ENCODE data around the gene SCARB1. TPM values are rescaled to one million over a fixed set of nuclear protein-coding genes. Genes with fewer than 3 reads are reported as not detected.
A peak's percentile ranks its signal among the peaks of the same experiment; 100 is the strongest.

Gene SCARB1
- total and polyA plus RNA-seq, 9 of the 15 experiments (the other 6 are each of a cell fraction or from before 2014, with no cell fraction given): 0.56 to 157 (median 52.8) TPM

DNA sequence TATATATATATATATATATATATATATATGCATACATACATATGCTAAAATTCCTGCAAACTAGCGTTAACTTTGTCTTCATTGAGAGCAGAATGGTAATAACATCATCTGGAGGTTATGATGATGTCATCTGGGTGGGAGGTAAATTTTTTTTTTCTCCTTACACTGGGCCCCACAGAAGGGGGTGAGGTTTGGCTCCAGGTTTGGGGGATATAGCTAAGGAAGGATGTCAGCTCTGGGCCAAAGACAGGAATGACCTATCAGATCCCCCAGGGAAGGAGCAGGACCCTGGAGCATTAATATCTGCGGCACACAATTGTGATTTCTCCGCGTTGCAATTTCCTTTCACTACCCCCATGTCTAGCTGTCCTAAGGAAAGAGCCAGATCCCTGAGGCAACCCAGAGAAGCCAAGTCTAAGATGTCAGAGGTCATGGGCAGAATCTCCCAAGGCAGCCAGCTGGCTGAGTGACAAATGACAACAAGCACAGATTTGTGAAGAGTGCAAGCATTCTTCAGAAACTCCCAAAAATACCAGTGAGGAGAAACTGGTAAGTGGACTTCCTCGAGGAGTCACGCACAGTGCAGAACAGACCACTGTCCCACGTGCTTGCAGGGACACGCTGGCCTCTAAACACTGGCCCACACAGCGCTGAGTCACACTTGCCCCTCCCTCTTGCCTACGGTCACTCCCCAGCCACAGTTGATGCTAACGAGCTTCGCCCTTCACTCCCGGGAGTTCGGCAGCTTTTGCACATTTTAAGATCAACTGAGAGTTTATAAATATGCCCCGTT, 40.8 kb upstream of the SCARB1 start (continued):
- TF ChIP-seq, protein P1, sequence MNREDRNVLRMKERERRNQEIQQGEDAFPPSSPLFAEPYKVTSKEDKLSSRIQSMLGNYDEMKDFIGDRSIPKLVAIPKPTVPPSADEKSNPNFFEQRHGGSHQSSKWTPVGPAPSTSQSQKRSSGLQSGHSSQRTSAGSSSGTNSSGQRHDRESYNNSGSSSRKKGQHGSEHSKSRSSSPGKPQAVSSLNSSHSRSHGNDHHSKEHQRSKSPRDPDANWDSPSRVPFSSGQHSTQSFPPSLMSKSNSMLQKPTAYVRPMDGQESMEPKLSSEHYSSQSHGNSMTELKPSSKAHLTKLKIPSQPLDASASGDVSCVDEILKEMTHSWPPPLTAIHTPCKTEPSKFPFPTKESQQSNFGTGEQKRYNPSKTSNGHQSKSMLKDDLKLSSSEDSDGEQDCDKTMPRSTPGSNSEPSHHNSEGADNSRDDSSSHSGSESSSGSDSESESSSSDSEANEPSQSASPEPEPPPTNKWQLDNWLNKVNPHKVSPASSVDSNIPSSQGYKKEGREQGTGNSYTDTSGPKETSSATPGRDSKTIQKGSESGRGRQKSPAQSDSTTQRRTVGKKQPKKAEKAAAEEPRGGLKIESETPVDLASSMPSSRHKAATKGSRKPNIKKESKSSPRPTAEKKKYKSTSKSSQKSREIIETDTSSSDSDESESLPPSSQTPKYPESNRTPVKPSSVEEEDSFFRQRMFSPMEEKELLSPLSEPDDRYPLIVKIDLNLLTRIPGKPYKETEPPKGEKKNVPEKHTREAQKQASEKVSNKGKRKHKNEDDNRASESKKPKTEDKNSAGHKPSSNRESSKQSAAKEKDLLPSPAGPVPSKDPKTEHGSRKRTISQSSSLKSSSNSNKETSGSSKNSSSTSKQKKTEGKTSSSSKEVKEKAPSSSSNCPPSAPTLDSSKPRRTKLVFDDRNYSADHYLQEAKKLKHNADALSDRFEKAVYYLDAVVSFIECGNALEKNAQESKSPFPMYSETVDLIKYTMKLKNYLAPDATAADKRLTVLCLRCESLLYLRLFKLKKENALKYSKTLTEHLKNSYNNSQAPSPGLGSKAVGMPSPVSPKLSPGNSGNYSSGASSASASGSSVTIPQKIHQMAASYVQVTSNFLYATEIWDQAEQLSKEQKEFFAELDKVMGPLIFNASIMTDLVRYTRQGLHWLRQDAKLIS (CRISPR knock-in tag; IDR thresholded peaks at IDR 0.05): no peak
- TF ChIP-seq NR2C1 (IDR thresholded peaks at IDR 0.05) (peak; percentile 83), NR2C1 (tag; IDR thresholded peaks at IDR 0.05) (peak; percentile 90), NELFE (IDR thresholded peaks at IDR 0.05; ENCODE audit: insufficient read depth, insufficient read length) (no peak), NFE2L1 (tag; IDR thresholded peaks at IDR 0.05; ENCODE audit: borderline replicate concordance, low read depth) (0 out of 2 replicates have a peak, but pooled peaks have one; percentile 43), ZNF778 (CRISPR knock-in tag; IDR thresholded peaks at IDR 0.05) (no peak), RBM15 (IDR thresholded peaks at IDR 0.05; ENCODE audit: insufficient read depth, low read length) (no peak), NR0B1 (IDR thresholded peaks at IDR 0.05; ENCODE audit: partially characterized antibody) (no peak), NUFIP1 (IDR thresholded peaks at IDR 0.05; ENCODE audit: partially characterized antibody) (peak; percentile 95), MAFK (IDR thresholded peaks at IDR 0.05; ENCODE audit: low read length) (peak; percentile 71), RBM14 (IDR thresholded peaks at IDR 0.05; ENCODE audit: borderline replicate concordance, insufficient read depth, low read depth, low read length) (no peak), LEF1 (IDR thresholded peaks at IDR 0.05) (0 out of 2 replicates have a peak, but pooled peaks have one; percentile 75), CHD1 (IDR thresholded peaks at IDR 0.05; ENCODE audit: low read length) (no peak), MEF2D (tag; conservative IDR thresholded peaks at IDR 0.05; ENCODE audit: low read depth) (peak; percentile 85), ZZZ3 (IDR thresholded peaks at IDR 0.05) (no peak)
- TF ChIP-seq, protein P2, sequence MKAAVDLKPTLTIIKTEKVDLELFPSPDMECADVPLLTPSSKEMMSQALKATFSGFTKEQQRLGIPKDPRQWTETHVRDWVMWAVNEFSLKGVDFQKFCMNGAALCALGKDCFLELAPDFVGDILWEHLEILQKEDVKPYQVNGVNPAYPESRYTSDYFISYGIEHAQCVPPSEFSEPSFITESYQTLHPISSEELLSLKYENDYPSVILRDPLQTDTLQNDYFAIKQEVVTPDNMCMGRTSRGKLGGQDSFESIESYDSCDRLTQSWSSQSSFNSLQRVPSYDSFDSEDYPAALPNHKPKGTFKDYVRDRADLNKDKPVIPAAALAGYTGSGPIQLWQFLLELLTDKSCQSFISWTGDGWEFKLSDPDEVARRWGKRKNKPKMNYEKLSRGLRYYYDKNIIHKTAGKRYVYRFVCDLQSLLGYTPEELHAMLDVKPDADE (conservative IDR thresholded peaks at IDR 0.05; ENCODE audit: control insufficient read depth, low read depth, low read length): 0 out of 2 replicates have a peak, but pooled peaks have one; percentile 42
- TF ChIP-seq, protein P3, sequence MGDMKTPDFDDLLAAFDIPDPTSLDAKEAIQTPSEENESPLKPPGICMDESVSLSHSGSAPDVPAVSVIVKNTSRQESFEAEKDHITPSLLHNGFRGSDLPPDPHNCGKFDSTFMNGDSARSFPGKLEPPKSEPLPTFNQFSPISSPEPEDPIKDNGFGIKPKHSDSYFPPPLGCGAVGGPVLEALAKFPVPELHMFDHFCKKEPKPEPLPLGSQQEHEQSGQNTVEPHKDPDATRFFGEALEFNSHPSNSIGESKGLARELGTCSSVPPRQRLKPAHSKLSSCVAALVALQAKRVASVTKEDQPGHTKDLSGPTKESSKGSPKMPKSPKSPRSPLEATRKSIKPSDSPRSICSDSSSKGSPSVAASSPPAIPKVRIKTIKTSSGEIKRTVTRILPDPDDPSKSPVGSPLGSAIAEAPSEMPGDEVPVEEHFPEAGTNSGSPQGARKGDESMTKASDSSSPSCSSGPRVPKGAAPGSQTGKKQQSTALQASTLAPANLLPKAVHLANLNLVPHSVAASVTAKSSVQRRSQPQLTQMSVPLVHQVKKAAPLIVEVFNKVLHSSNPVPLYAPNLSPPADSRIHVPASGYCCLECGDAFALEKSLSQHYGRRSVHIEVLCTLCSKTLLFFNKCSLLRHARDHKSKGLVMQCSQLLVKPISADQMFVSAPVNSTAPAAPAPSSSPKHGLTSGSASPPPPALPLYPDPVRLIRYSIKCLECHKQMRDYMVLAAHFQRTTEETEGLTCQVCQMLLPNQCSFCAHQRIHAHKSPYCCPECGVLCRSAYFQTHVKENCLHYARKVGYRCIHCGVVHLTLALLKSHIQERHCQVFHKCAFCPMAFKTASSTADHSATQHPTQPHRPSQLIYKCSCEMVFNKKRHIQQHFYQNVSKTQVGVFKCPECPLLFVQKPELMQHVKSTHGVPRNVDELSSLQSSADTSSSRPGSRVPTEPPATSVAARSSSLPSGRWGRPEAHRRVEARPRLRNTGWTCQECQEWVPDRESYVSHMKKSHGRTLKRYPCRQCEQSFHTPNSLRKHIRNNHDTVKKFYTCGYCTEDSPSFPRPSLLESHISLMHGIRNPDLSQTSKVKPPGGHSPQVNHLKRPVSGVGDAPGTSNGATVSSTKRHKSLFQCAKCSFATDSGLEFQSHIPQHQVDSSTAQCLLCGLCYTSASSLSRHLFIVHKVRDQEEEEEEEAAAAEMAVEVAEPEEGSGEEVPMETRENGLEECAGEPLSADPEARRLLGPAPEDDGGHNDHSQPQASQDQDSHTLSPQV (IDR thresholded peaks at IDR 0.05): peak; percentile 100
